GM23338 (cell line): Measurements from ENCODE around the gene USH2A.

ENCODE experiments used
- CREB1 ChIP-seq: fragments of 250-450 bp; sonication (Bioruptor Pico); IDR thresholded peaks from 2 replicates; pipeline ENCODE4 v1.5.0; 2020; ENCODE audit warnings: low read depth, mild to moderate bottlenecking, moderate library complexity
- CTCF ChIP-seq, 2 experiments: fragments of 200-600 bp in 1 of 2; sonication (generic) in 1 of 2; conservative IDR thresholded peaks; 2 replicates each; pipeline versions ENCODE4 v1.5.1 to v1.6.1; 2016 to 2017; ENCODE audit warnings: antibody characterized with exemption in 2 of 2, low read depth in 2 of 2, mild to moderate bottlenecking in 2 of 2, moderate library complexity in 1 of 2
- ETS1 ChIP-seq: IDR thresholded peaks from 2 replicates; pipeline ENCODE4 v1.6.1; 2016; ENCODE audit warnings: antibody characterized with exemption
- EZH2 ChIP-seq: fragments of 200-600 bp; sonication (generic); IDR thresholded peaks from one replicate; pipeline ENCODE4 v1.8.0; 2017; ENCODE audit warnings: antibody characterized with exemption, mild to moderate bottlenecking, low read depth; ENCODE audit not compliant: unreplicated experiment
- EZH2phosphoT487 ChIP-seq: fragments of 200-600 bp; sonication (generic); IDR thresholded peaks from one replicate; pipeline ENCODE4 v1.8.1; 2018; ENCODE audit warnings: antibody characterized with exemption; ENCODE audit not compliant: unreplicated experiment
- POLR2AphosphoS5 ChIP-seq: IDR thresholded peaks from 2 replicates; pipeline ENCODE4 v1.6.1; 2016; ENCODE audit warnings: antibody characterized with exemption, low read depth
- REST ChIP-seq: IDR thresholded peaks from one replicate; pipeline ENCODE4 v1.6.1; 2018; ENCODE audit warnings: antibody characterized with exemption; ENCODE audit not compliant: unreplicated experiment
- ZNF114 ChIP-seq: fragments of 250-450 bp; sonication (Bioruptor Pico); IDR thresholded peaks from 2 replicates; pipeline ENCODE4 v1.5.0; 2020; ENCODE audit warnings: mild to moderate bottlenecking, moderate library complexity
- ZNF462 ChIP-seq: fragments of 250-450 bp; sonication (Bioruptor Pico); IDR thresholded peaks from 2 replicates; pipeline ENCODE4 v1.5.0; 2020; ENCODE audit warnings: mild to moderate bottlenecking, moderate library complexity

GRCh38 chr1:216169351-216169750 lies 253.9 kb downstream of the USH2A start:
- TF ChIP-seq CTCF (conservative IDR thresholded peaks at IDR 0.05; ENCODE audit: low read depth in 2 of 2) (no peak), POLR2AphosphoS5 (no peak), REST (no peak), EZH2phosphoT487 (no peak), ZNF462 (CRISPR knock-in tag) (no peak), EZH2 (no peak), CREB1 (CRISPR knock-in tag) (no peak), ZNF114 (no peak), ETS1 (no peak)
